HG02943 (cell line): ENCODE measurements around the gene PDP2.
"Not testable (repeated sequence)": the region's sequence is repeated elsewhere in the genome, so short reads cannot be mapped to it uniquely, and the experiment has no call there.

Experiments
- ATAC-seq: cut with Tn5 transposase; IDR thresholded peaks from one replicate; pipeline ENCODE4 v1.9.1; 2021; ENCODE audit warnings: mild to moderate bottlenecking, low read depth, moderate library complexity; ENCODE audit not compliant: unreplicated experiment

PDP2 gene

GRCh38 chr16:66885491-66885890, 5.2 kb downstream of the PDP2 start:
- ATAC-seq, result no peak

GRCh38 chr16:66886321-66886720, 6.0 kb downstream of the PDP2 start:
- no peak for ATAC-seq

DNA sequence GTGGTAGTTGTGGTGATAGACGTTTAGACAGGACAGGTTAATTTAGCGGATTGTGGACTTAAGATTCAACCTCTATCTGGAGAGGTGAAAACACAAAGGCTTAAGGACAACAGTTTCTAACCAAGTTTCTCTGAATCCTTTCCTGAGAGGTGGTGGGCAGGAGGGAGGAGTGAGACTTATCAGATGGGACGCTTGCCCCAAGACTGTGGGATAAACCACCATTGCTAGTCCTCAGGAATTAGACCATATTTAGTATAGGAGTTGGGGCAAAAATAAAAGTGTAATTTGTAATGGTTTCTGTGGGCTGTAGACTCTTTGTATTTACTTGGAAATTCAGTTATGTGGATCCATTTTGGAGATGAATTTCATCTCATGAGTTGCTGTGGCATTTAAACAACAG, 6.6 kb downstream of the PDP2 start:
- no peak for ATAC-seq

DNA sequence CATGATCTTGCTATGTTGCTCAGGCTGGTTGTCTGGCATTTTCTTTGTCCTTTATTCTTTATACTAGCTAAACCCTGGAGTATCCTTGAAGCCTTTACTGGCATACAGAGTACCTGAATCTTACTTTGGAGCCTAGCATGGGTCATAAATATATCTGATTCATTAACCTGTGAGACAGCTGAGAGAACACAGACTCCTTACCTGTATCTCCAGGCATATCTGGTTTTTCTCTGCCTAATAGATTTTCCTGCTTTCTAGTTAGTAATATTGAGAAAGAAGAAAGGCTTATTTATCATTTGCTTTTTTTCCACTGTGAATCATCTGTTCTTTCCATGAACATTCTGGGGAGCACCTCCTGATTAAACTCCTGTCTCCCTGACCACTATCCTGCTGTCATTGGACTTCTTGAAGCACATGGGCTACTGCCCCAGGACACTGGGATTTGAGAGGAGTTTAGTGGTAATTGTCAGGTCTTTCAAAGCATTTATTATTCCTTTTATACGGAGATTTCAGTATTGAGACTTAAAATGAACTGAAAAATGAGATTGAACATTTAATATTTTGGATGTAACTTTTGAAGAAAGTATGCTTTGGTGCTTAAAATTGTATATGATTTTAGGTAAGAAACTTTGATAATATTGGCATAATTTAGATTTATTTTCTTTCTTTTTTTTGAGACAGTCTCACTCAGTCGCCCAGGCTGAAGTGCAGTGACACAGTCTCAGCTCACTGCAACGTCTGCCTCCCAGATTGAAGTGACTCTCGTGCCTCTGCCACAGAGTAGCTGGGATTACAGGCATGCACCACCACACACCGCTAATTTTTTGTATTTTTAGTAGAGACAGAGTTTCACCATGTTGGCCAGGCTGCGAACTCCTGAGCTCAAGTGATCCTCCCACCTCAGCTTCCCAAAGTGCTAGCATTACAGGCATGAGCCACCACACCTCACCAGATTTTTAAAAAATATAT, 8.6 kb downstream of the PDP2 start:
- no peak for ATAC-seq

GRCh38 chr16:66889622-66890021, 9.3 kb downstream of the PDP2 start:
- no peak for ATAC-seq

GRCh38 chr16:66890799-66891198, 10.5 kb downstream of the PDP2 start:
- ATAC-seq, result no peak

DNA sequence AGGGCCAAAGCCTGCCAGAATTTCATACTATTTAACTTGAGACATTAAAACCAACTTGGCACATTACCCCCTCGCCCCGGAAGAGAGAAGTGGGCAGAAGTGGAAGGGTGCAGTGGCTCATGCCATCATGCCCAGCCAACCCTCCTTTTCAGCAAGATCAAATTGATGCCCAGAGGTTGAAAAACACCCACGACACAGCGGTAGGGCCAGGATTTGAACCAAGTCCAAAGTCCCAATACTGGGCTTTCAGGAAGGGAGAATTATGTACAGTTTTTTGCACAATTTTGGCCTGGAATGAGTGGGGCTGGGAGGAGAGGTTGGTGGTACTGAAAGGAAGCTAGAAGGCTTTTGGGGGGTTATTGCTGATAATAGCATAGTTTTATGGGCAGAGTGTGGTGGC, 11.0 kb downstream of the PDP2 start:
- ATAC-seq, result no peak

GRCh38 chr16:66891797-66892196, 11.5 kb downstream of the PDP2 start:
- no peak for ATAC-seq

DNA sequence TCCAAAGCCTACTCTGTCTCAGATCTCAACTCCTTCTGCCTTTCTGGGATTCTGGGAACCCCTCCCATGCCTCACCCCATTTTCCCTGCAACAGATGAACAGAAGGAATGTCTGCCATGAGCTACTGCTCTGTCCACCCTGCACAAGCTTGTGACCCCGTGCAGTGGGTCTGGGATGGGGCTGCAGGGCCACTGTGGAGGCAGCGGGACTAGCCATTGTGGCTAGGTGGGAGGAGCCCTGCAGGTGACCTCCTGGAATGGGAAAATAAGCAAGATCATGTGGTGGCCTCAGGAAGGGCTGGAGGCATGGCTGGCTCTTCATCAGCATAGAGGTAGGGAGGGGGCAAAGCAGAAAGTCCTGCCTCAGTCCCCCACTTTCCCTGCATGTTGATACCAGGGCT, 13.7 kb downstream of the PDP2 start:
- no peak for ATAC-seq

DNA sequence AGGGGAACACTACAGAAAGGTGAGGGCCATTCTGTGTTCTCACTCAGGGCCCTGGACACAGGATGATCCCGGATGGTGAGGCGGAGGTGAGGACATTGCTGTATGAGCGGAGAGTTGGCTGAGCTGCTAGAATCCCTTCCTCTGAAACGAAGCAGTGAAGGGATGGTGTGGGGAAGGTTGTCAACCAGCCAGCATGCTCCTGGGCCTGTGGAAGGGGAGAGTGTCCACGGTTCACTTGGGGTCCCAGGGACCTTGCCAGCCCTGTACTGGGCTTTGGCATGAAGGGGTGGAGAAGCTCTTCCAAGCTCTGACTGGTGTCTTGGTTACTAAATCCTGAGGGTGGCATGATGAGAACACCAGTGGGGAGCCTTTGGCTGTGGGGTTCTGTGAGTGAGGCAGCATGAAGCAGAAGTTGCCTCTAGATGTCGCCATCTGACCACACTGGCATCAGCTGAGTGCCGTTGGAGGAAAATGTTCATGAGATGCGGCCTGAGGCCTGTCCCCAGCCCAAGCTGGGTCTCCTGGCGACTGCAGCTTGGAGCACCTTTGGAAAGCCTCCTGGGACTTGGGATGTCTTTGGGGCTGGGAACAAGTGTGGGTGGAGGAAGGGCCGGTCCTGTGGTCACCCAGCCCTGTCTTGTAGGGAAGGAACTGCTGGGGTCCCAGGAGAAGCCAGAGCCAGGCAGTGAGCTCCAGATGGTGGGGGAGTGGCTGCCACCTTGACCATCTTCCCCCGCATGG, 14.8 kb downstream of the PDP2 start:
- no peak for ATAC-seq

GRCh38 chr16:66895689-66895979, 15.3 kb downstream of the PDP2 start:
- ATAC-seq, result no peak

DNA sequence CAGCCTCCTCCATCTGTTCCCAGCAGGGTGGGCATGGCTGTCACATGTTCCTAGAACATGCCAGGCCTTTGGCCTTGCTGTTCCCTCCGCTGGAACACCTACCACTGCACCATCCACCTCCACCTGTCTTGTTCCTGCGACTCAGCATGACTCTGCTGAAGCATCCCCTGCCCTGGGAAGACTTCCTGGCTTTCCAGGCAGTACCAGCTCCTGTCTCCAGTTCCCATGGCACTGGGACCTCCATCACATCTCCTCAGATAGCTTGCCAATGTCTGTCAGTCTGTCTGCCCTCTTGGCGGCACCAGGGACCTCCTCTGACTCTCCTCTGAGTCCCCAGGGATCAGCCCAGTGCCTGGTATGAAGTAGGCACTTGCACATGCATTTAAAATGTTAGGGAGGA, 15.7 kb downstream of the PDP2 start:
- no peak for ATAC-seq

DNA sequence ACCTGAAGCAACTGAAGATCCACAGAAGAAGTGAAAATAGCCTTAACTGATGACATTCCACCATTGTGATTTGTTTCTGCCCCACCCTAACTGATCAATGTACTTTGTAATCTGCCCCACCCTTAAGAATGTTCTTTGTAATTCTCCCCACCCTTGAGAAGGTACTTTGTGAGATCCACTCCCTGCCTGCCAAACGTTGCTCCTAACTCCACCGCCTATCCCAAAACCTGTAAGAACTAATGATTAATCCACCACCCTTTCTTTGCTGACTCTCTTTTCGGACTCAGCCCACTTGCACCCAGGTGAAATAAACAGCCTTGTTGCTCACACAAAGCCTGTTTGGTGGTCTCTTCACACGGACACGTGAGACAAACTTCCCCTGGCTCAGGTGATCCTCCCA, 16.4 kb downstream of the PDP2 start:
- not testable (repeated sequence) for ATAC-seq

DNA sequence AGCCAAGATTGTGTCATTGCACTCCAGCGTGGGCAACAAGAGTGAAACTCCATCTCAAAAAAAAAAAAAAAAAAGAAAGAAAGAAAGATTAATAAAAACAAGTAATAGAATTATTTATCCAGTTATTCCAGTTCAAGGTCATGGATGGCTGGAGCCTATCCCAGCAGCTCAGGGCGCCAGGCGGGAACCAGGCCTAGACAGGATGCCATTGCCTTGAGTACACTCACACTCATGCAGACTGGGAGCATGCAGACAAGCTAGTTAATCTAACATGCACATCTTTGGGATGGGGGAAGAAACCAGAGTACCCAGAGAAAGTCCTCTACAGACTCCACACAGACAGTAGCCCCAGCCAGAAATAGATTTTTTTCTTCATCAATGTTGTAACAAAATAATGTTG, 17.9 kb downstream of the PDP2 start:
- ATAC-seq, result no peak

GRCh38 chr16:66898933-66899309, 18.6 kb downstream of the PDP2 start:
- no peak for ATAC-seq

GRCh38 chr16:66899310-66899944, 19.1 kb downstream of the PDP2 start:
- no peak for ATAC-seq

- ATAC-seq, result no peak
These were observed 19.8 kb downstream of the PDP2 start for GRCh38 chr16:66899945-66900710.

DNA sequence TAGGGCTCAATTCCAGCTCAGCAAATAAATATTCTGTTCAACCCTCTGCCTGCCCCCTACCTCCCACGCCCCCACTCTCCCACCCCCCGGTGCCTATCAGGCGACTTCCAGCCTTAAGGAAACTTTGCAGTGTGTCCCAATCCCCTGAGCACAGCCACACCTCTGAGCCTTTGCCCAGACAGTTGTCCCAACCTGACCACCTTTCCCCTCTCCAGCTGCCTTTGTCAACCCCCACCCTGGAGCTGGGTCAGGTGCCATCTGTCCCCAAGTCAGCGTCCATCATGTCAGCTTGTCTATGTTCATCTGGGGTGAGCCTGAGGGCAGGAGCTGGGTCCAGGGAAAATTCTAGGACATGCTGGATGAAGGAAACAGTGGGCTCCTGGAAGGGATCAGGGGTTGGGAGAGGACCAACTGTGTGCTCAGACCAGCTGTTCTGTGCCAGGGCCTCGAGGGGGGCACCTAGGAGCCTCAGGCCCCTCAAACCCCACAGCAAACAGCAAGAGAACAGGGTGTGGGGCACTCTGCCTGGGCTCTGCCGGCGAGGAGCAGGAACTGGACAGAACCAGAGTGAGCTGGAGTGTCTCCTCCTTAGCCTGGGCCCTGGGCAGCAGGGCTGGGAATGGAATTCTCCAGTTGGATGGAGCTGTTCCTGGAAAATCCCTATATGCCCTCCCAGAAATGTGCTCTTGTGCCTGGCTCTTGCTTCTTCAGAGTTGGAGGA, 20.6 kb downstream of the PDP2 start:
- ATAC-seq, result no peak

- no peak for ATAC-seq
These were observed 21.3 kb downstream of the PDP2 start for GRCh38 chr16:66901626-66902025.
